Measurements from ENCODE around the gene EEF1AKMT3.

Gene EEF1AKMT3

GRCh38 chr12:57793920-57794319, 21.5 kb downstream of the EEF1AKMT3 start:
- no peak overlapping the region for H3K4me3 ChIP-seq
- no peaks in the 10 kb centered on the region for H3K27me3 ChIP-seq
- no peaks in the 10 kb centered on the region for H3K9me3 ChIP-seq
- DNase-seq: no peak
- TF ChIP-seq, protein P1, sequence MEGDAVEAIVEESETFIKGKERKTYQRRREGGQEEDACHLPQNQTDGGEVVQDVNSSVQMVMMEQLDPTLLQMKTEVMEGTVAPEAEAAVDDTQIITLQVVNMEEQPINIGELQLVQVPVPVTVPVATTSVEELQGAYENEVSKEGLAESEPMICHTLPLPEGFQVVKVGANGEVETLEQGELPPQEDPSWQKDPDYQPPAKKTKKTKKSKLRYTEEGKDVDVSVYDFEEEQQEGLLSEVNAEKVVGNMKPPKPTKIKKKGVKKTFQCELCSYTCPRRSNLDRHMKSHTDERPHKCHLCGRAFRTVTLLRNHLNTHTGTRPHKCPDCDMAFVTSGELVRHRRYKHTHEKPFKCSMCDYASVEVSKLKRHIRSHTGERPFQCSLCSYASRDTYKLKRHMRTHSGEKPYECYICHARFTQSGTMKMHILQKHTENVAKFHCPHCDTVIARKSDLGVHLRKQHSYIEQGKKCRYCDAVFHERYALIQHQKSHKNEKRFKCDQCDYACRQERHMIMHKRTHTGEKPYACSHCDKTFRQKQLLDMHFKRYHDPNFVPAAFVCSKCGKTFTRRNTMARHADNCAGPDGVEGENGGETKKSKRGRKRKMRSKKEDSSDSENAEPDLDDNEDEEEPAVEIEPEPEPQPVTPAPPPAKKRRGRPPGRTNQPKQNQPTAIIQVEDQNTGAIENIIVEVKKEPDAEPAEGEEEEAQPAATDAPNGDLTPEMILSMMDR (IDR thresholded peaks at IDR 0.05): no peak
- intact Hi-C loops (cut with DNase I; ENCODE audit: low total_unique reads): no loop called here
- H3K27ac ChIP-seq: no peak overlapping the region
- H3K4me1 ChIP-seq: no peaks in the 10 kb centered on the region
- peaks cover 44 to 87% (median 65%) of the 10 kb centered on the region in 3 donors for H3K36me3 ChIP-seq

- H3K36me3 ChIP-seq: peaks cover 50 to 89% (median 67%) of the 10 kb centered on the region in 3 donors
- intact Hi-C loops (cut with DNase I; ENCODE audit: low total_unique reads): no loop called here
- no peaks in the 10 kb centered on the region for H3K27me3 ChIP-seq
- H3K9me3 ChIP-seq: no peaks in the 10 kb centered on the region
- H3K4me1 ChIP-seq: no peaks in the 10 kb centered on the region
- DNase-seq: no peak
- H3K27ac ChIP-seq: no peak overlapping the region
- TF ChIP-seq, protein P1 (IDR thresholded peaks at IDR 0.05): no peak
- no peak overlapping the region for H3K4me3 ChIP-seq
These were observed 22.9 kb downstream of the EEF1AKMT3 start for GRCh38 chr12:57795354-57795753.

- Histone ChIP-seq H3K4me3 (no peak overlapping the region), H3K4me1 (no peaks in the 10 kb centered on the region), H3K36me3 (peaks cover 49 to 95% (median 77%) of the 10 kb centered on the region in 3 donors), H3K9me3 (no peaks in the 10 kb centered on the region), H3K27me3 (no peaks in the 10 kb centered on the region), H3K27ac (no peak overlapping the region)
- no peak for DNase-seq
- TF ChIP-seq, protein P1 (IDR thresholded peaks at IDR 0.05): no peak
- intact Hi-C loops (cut with DNase I; ENCODE audit: low total_unique reads): no loop called here
These were observed 24.6 kb downstream of the EEF1AKMT3 start for GRCh38 chr12:57796996-57797395.

- TF ChIP-seq, protein P1 (IDR thresholded peaks at IDR 0.05): no peak
- Histone ChIP-seq H3K4me1 (no peaks in the 10 kb centered on the region), H3K27ac (no peak overlapping the region), H3K9me3 (no peaks in the 10 kb centered on the region), H3K27me3 (no peaks in the 10 kb centered on the region), H3K36me3 (peaks cover 49 to 95% (median 72%) of the 10 kb centered on the region in 3 donors), H3K4me3 (no peak overlapping the region)
- intact Hi-C loops (cut with DNase I; ENCODE audit: low total_unique reads): no loop called here
- no peak for DNase-seq
These were observed 25.5 kb downstream of the EEF1AKMT3 start for GRCh38 chr12:57797933-57798332.

GRCh38 chr12:57800965-57801364, 28.6 kb downstream of the EEF1AKMT3 start:
- H3K4me1 ChIP-seq: peaks cover 0 to 6% (median 4%) of the 10 kb centered on the region in 4 donors
- no peak for DNase-seq
- H3K4me3 ChIP-seq: no peak overlapping the region
- no peaks in the 10 kb centered on the region for H3K27me3 ChIP-seq
- H3K36me3 ChIP-seq: peaks cover 29 to 76% (median 59%) of the 10 kb centered on the region in 3 donors
- H3K9me3 ChIP-seq: no peaks in the 10 kb centered on the region
- TF ChIP-seq, protein P1 (IDR thresholded peaks at IDR 0.05): no peak
- intact Hi-C loops (cut with DNase I; ENCODE audit: low total_unique reads): loop anchor here (5.0 kb wide), 1 partner anchor 106 kb away; no protein-coding TSS in a partner anchor
- H3K27ac ChIP-seq: no peak overlapping the region

DNA sequence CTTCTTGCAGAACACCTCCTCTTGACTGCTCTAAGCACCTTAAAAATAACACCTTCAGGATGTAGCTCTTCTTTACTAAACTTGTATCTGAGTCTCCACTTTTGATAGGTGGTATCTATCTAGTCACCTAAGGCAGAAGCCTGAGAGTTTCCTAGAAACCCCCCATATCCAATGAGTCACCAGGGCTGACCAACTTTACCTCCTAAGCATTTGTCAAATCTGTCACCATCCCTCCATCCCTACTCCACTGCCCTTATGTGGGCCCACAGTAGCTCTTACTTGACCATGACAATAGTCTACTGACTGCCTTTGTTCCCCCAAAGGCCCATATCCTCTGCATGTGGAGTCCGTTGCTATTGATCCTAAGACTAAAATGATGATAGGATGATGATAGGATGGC, 30.2 kb downstream of the EEF1AKMT3 start:
- DNase-seq: no peak
- H3K27me3 ChIP-seq: no peaks in the 10 kb centered on the region
- H3K36me3 ChIP-seq: peaks cover 19 to 75% (median 58%) of the 10 kb centered on the region in 3 donors
- H3K9me3 ChIP-seq: no peaks in the 10 kb centered on the region
- peaks cover 0 to 6% (median 4%) of the 10 kb centered on the region in 4 donors for H3K4me1 ChIP-seq
- H3K4me3 ChIP-seq: no peak overlapping the region
- no peak overlapping the region for H3K27ac ChIP-seq
- TF ChIP-seq, protein P1 (IDR thresholded peaks at IDR 0.05): no peak
- intact Hi-C loops (cut with DNase I; ENCODE audit: low total_unique reads): loop anchor here (5.0 kb wide), 1 partner anchor 105 kb away; no protein-coding TSS in a partner anchor
